Tibial nerve (tissue), 4 donors: ENCODE measurements around the gene BARX1. TPM values are rescaled to one million over a fixed set of nuclear protein-coding genes. Genes with fewer than 3 reads are reported as not detected.

Source experiments
- DNase-seq, 2 donors: peaks; one replicate each; pipeline ENCODE4 v3.0.0-alpha.2; 2019; ENCODE audit warnings: low spot score in 2 of 2
- H3K27ac ChIP-seq, 4 donors: fragments of 200-600 bp; sonication (generic) in 3 of 4; one replicate each; pipeline ENCODE4 v1.5.1; 2017 to 2019; ENCODE audit warnings: mild to moderate bottlenecking in 1 of 4
- H3K27me3 ChIP-seq, 2 donors: fragments of 200-600 bp; sonication (generic) in 1 of 2; one replicate each; pipeline versions ENCODE4 v1.5.1 to v1.6.0; 2017 to 2019
- H3K36me3 ChIP-seq, 3 donors: fragments of 200-600 bp; sonication (generic); one replicate each; pipeline ENCODE4 v1.5.1; 2018 to 2019
- H3K4me1 ChIP-seq, 4 donors: fragments of 200-600 bp; sonication (generic) in 3 of 4; one replicate each; pipeline ENCODE4 v1.5.1; 2017 to 2019
- H3K4me3 ChIP-seq, 4 donors: fragments of 200-600 bp; sonication (generic) in 3 of 4; one replicate each; pipeline ENCODE4 v1.5.1; 2017 to 2019; ENCODE audit warnings: mild to moderate bottlenecking in 1 of 4, moderate library complexity in 1 of 4
- H3K9me3 ChIP-seq, 4 donors: fragments of 200-600 bp; sonication (generic) in 3 of 4; one replicate each; pipeline ENCODE4 v1.5.1; 2017 to 2019
- EP300 ChIP-seq, 2 donors: sonication (generic); formaldehyde crosslinking; IDR thresholded peaks; one replicate each; pipeline ENCODE4 v1.6.1; 2017; ENCODE audit warnings: antibody characterized with exemption in 2 of 2, mild to moderate bottlenecking in 1 of 2
- POLR2A ChIP-seq, 2 donors: fragments of 450-650 bp; IDR thresholded peaks; one replicate each; pipeline ENCODE4 v1.6.1; 2017; ENCODE audit warnings: antibody characterized with exemption in 2 of 2, mild to moderate bottlenecking in 2 of 2, moderate library complexity in 2 of 2
- WGBS, 2 donors: methylation state at CpG; one replicate each; pipeline ENCODE4 v1.1.5; 2018; 5-methylcytosine and 5-hydroxymethylcytosine counted together
- total RNA-seq, 4 donors: library from RNA; depleted of rRNA; stranded (reverse); fragments of >200 nt; gene quantifications; one replicate each; pipeline ENCODE4 v1.1.0, GENCODE V29; 2016
- TF ChIP-seq, protein P1 (sequence below), 5 experiments: fragments of 200-600 bp in 3 of 5; fragments of 450-650 bp in 2 of 5; sonication (generic) in 3 of 5; IDR thresholded peaks; one replicate each; pipeline ENCODE4 v1.5.1; 2016 to 2019; ENCODE audit warnings: antibody characterized with exemption in 5 of 5, mild to moderate bottlenecking in 3 of 5, moderate library complexity in 2 of 5

BARX1 gene
- total RNA-seq, 4 donors from 2014 or later, result not detected

DNA sequence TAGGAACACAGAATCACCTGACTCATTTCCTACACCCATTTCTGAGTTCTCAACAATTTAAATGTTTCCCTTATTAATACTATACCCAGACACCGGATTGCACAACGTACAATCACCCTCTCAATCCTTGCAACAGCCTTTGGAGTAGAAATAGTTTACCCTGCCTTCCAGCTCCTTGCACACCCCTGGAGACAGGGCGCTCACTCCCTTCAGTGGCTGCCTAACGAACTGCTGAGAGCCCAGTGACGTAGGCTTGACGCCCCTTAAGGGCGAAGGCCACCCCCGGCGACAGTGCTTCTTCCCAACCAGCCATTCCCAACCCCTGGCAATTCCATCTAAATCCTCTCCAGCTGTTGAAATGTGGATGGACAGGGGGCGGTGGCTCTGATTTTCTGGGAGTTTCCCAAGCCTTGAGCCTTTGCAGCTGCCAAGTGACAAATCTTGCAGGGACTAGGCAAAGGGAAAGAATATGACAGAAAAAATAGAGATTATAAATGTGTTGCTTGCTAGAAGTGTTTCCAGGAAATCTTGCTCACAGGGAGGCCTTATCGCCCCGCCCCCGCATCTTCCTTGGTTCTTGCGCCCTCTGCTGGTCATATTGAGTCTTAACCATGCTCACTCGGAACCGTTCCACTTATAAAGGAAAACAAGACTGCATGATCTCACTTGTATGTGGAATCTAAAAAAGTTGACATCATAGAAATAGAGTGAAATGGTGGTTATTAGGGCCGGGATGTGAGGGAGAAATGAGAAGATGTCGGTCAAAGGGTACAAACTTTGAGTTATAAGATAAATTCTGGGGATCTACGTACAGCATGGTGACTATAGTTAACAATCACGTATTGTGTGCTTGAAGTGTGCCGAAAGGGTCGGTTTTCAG lies 7.6 kb upstream of the BARX1 start:
- no peaks in the 10 kb centered on the region for H3K9me3 ChIP-seq
- peaks cover 3 to 40% of the 10 kb centered on the region in 2 donors for H3K27me3 ChIP-seq
- H3K36me3 ChIP-seq, result no peaks in the 10 kb centered on the region
- no peak overlapping the region for H3K27ac ChIP-seq
- 19 to 20% methylated on average over 22 of the region's 22 CpGs for WGBS, 2 donors
- peaks cover 0 to 38% (median 21%) of the 10 kb centered on the region in 4 donors for H3K4me1 ChIP-seq
- DNase-seq, result peak; percentile 63 to 88
- H3K4me3 ChIP-seq, result no peak overlapping the region
- TF ChIP-seq, protein P1, sequence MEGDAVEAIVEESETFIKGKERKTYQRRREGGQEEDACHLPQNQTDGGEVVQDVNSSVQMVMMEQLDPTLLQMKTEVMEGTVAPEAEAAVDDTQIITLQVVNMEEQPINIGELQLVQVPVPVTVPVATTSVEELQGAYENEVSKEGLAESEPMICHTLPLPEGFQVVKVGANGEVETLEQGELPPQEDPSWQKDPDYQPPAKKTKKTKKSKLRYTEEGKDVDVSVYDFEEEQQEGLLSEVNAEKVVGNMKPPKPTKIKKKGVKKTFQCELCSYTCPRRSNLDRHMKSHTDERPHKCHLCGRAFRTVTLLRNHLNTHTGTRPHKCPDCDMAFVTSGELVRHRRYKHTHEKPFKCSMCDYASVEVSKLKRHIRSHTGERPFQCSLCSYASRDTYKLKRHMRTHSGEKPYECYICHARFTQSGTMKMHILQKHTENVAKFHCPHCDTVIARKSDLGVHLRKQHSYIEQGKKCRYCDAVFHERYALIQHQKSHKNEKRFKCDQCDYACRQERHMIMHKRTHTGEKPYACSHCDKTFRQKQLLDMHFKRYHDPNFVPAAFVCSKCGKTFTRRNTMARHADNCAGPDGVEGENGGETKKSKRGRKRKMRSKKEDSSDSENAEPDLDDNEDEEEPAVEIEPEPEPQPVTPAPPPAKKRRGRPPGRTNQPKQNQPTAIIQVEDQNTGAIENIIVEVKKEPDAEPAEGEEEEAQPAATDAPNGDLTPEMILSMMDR (IDR thresholded peaks at IDR 0.05), result peak; percentile 71 to 82 (median 81)
- no peak for TF ChIP-seq POLR2A (IDR thresholded peaks at IDR 0.05)
- TF ChIP-seq EP300 (IDR thresholded peaks at IDR 0.05), result no peak

DNA sequence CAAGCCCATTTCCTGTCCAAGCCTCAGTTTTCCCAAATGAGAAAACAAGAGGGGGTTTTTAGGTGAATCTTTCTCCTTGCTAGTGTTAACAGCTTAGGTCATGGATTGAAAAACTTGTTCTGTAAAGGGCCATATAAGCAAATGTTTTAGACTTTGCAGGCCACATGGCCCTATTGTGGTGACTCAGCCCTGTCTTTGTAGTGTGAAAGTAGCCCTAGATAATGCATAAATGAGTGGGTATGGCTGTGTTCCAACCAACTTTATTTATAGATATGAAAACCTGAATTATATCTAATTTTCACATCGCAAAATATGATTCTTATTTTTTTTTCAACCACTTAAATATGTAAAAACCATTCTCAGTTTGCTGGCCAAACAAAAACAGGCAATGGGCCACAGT lies 6.9 kb upstream of the BARX1 start:
- Histone ChIP-seq H3K4me1 (peaks cover 0 to 38% (median 21%) of the 10 kb centered on the region in 4 donors), H3K27me3 (peaks cover 3 to 48% of the 10 kb centered on the region in 2 donors), H3K9me3 (no peaks in the 10 kb centered on the region), H3K4me3 (no peak overlapping the region), H3K36me3 (no peaks in the 10 kb centered on the region), H3K27ac (no peak overlapping the region)
- 91 to 93% methylated on average over 1 of the region's 1 CpG for WGBS, 2 donors
- no peak for DNase-seq
- no peak for TF ChIP-seq EP300 (IDR thresholded peaks at IDR 0.05)

DNA sequence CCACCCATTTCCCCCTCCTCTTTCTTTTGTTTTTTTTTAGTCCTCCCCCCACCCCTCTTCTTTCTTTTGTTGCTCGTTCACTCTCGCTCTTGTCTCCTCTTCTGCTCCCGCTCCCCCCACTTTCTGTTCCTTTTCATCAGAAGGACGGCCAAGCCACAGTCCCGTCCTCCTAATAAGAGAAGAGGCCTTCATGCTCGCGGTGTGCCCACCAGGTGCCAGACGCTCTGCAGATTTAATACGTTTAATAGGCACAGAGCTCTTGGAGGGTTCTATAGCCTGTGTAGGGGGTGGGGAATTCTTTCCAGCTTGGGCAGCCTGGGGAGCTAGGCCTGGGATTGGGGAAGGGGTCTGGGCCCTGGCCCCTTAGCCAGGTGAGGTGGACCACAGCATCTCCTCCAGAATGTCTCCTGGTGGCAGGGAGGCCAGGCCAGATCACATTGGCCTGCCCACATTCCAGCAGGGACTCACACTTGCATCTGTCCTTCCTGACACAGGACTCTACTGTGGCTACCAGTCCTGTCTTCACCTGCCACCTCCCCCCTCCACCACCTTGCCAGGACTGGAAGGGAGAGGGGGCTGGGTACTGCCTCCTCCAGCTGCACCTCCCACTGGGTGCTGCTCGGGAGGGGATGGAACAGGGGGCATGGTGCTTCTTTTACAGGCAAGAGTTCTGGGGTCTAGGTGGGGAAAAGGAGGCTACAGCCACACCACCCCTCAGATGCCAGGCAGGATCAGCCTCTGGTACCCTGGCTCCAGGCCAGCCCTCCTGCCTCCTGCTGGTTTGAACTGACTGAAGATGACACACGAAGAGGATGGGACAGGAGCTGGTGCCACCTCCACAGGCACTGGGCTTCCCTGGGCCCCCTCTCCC lies 6.1 kb upstream of the BARX1 start:
- no peak overlapping the region for H3K27ac ChIP-seq
- no peak for DNase-seq
- H3K36me3 ChIP-seq, result no peaks in the 10 kb centered on the region
- no peaks in the 10 kb centered on the region for H3K9me3 ChIP-seq
- H3K4me3 ChIP-seq, result no peak overlapping the region
- peaks cover 0 to 39% (median 21%) of the 10 kb centered on the region in 4 donors for H3K4me1 ChIP-seq
- 62 to 64% methylated on average over 11 of the region's 11 CpGs for whole genome bisulfite sequencing, 2 donors
- H3K27me3 ChIP-seq, result peaks cover 3 to 56% of the 10 kb centered on the region in 2 donors
- TF ChIP-seq, protein P1 (IDR thresholded peaks at IDR 0.05), result no peak
- TF ChIP-seq POLR2A (IDR thresholded peaks at IDR 0.05) (no peak), EP300 (IDR thresholded peaks at IDR 0.05) (no peak)

DNA sequence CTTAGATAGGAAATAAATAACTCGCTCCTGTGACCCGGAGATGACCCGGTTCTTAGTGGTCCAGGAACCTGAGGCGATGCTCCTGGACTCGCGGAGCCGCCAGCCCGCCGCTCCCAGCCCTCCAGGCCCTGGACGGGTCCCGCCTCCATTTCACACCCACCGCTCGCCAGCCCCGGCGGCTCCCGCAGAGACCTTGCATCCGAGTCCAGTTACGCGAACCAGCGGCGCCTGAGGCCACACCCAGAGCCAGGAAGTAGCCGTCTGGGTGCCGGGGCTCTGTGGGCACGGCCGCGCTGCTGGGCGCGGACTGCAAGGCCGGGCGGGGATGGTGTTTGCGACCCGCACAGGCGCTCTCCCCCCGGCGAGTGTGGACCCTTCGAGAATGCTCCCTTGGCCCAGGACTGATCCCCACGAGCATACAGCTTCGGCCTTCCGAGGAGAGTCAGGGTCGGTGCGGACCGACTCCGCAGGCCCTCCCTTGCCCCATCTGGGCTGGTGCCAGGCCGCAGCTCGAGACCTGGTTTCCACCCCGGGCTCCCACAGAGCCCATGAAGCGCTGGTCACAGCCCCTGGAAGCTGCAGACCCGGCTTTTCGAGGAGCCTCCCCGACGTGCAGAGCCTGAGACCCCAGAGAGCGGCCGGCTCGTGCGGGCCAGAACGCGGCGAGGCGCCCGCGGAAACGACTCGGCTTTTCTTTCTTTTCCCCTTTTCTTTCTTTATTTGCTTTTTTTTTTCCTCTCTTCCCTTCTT lies 5.2 kb upstream of the BARX1 start:
- Histone ChIP-seq H3K9me3 (no peaks in the 10 kb centered on the region), H3K27ac (no peak overlapping the region), H3K4me1 (peaks cover 0 to 47% (median 21%) of the 10 kb centered on the region in 4 donors), H3K36me3 (no peaks in the 10 kb centered on the region), H3K27me3 (peaks cover 3 to 65% of the 10 kb centered on the region in 2 donors), H3K4me3 (peak overlapping the region in 1 of 4 donors; percentile 19)
- DNase-seq, result no peak
- 10 to 15% methylated on average over 31 to 59 of the region's 63 CpGs for WGBS, 2 donors
- TF ChIP-seq EP300 (IDR thresholded peaks at IDR 0.05) (no peak), POLR2A (IDR thresholded peaks at IDR 0.05) (no peak)
- TF ChIP-seq, protein P1 (IDR thresholded peaks at IDR 0.05), result no peak

DNA sequence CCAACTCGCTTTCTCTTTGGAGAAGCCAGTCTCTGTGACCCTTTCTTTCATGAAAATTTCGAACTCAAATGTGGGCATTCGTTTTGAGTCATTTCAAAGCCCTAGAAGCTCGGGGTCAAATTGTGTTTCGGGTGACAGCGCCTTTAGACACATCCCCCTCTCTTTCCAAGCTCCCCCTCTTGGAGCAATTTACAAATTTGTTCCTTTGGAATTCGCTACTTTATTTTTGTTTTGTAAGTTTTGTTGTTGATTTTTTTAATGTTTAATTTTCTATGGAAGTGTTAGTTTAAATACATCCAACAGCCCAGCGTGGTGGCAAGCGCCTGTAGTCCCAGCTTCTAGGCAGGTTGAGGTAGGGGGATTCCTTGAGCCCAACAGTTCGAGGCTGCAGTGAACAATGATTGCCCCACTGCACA lies 4.6 kb upstream of the BARX1 start:
- Histone ChIP-seq H3K36me3 (no peaks in the 10 kb centered on the region), H3K9me3 (no peaks in the 10 kb centered on the region), H3K4me3 (no peak overlapping the region), H3K27ac (no peak overlapping the region), H3K4me1 (peaks cover 0 to 50% (median 21%) of the 10 kb centered on the region in 4 donors), H3K27me3 (peaks cover 3 to 67% of the 10 kb centered on the region in 2 donors)
- WGBS, 2 donors, result 14 to 16% methylated on average over 10 of the region's 10 CpGs
- TF ChIP-seq EP300 (IDR thresholded peaks at IDR 0.05) (peak in 1 of 2 donors; percentile 38), POLR2A (IDR thresholded peaks at IDR 0.05) (no peak)
- DNase-seq, result no peak
